Caki2 (cell line): ENCODE data around the gene CELSR1. TPM values are rescaled to one million over a fixed set of nuclear protein-coding genes. Genes with fewer than 3 reads are reported as not detected.

ENCODE experiments used
- DNase-seq: peaks from one replicate; pipeline ENCODE4 v3.0.0-alpha.2; 2015; ENCODE audit warnings: low read depth
- in situ Hi-C: cut with HindIII; loops from 2 replicates; pipeline ENCODE4 v1.10.0; 2016; ENCODE audit warnings: low sequenced_read_pairs, low pct_unique_long_range_greater_than_20kb, mixed read lengths
- total RNA-seq: library from RNA; depleted of rRNA; stranded (reverse); fragments of >200 nt; shearing (Covaris generic); gene quantifications from 2 replicates; pipeline ENCODE4 v1.2.3, GENCODE V29; 2014; ENCODE audit warnings: low replicate concordance

The CELSR1 gene
- total RNA-seq, 1 experiment from 2014 or later, result 98.7 TPM

DNA sequence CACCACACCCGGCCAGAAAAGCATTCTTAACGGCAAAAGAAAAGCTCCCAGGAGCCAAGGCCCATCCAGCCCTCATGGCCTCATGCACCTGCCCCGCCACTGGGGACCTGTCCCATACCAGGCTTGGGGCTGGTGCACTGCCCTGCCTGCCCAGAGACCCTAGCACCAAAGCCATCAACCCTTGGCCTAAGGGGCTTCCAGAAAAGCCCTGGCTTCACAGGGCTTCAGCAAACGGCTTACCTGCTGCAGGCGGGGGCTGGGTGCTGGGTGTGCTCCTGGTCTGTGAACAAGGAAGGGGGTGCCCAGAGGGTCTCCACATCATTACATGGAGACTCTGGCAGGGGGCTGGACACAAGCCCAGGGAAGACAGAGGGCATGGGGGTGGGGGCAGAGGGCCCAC is 89.5 kb downstream of the CELSR1 start:
- in situ Hi-C loops, result loop anchor here (10.0 to 25.0 kb wide), 2 partner anchors 113 to 311 kb away; partner anchors contain the start of gene TRMU
- no peak for DNase-seq

DNA sequence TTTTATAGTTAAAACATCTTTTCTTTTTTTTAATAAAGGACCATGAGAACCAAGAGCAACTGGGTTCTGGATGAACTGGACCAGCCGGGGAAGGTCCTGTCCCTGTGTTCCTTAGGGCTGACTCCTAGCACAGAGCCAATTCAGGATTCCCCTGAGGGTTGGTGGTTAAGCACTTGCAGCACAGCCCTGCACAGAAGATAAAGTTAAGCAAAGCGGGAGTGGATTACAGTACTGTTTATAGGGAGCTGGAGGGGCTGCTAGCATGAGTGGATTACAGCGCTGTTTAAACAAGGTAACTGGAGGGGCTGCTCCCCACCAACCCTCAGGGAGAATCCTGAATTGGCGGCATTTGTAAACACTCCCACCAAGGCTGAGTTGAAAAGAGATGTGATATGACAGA is 90.6 kb downstream of the CELSR1 start:
- in situ Hi-C loops, result loop anchor here (10.0 to 25.0 kb wide), 2 partner anchors 112 to 309 kb away; partner anchors contain the start of gene TRMU
- DNase-seq, result no peak

- DNase-seq, result no peak
- in situ Hi-C loops, result loop anchor here (10.0 to 25.0 kb wide), 2 partner anchors 111 to 309 kb away; partner anchors contain the start of gene TRMU
Measured at GRCh38 chr22:46445771-46446420, 91.5 kb downstream of the CELSR1 start.

DNA sequence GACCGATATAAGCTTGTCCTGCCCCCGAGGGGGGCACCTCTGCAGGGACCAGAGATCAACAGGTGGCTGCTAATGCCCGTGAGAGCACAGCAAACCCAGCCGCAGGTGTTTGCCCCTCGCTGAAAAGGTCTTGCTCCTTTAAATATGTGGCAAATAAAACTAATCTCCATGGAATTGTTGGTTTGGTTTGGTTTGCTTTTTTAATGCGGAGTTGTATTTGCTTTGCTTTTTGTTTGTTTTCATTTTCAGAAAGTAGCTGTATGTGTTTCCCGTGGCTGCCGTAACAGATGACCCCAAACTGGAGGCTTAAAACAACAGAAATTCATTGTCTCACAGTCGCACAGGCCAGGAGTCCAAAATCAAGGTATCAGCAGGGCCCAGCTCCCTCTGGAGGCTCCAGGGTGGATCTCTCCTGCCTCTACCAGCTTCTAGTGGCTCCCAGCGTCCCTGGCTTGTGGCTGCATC is 93.0 kb downstream of the CELSR1 start:
- in situ Hi-C loops, result loop anchor here (10.0 to 25.0 kb wide), 2 partner anchors 110 to 307 kb away; partner anchors contain the start of gene TRMU
- DNase-seq, result peak; percentile 87

DNA sequence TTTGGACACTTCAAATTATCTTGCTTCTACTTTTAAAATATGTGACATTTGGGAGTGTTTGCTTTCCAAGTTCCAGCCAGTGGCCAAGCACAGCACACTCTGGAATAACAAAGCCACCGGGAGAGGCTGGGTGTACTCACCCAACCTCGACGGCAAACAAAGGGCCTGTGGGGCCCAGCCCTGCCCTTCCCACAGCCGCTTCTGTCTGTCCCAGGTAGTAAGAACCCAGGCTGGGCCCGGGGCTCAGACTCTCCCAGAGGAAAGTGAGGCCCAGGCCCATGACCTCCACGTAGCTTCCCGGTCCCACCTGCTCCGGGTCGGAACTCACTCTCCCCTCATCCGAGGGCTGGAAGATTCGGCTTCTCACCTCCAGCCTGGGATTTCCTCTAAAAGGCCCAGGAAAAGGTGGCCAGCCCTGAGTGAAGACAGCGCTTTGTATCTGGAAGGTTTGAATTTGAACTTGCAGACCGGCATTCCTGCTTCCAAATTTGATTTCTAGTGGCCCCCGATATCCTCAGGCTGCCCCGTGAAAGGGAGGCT is 93.5 kb downstream of the CELSR1 start:
- DNase-seq, result peak; percentile 86
- in situ Hi-C loops, result loop anchor here (10.0 to 25.0 kb wide), 2 partner anchors 109 to 307 kb away; partner anchors contain the start of gene TRMU

- in situ Hi-C loops, result loop anchor here (10.0 to 25.0 kb wide), 2 partner anchors 108 to 305 kb away; partner anchors contain the start of gene TRMU
- no peak for DNase-seq
Measured at GRCh38 chr22:46442217-46442853, 95.1 kb downstream of the CELSR1 start.

- no peak for DNase-seq
- in situ Hi-C loops, result loop anchor here (10.0 to 25.0 kb wide), 2 partner anchors 105 to 303 kb away; partner anchors contain the start of gene TRMU
Measured at GRCh38 chr22:46439576-46440465, 97.6 kb downstream of the CELSR1 start.

GRCh38 chr22:46439111-46439510 is 98.3 kb downstream of the CELSR1 start:
- no peak for DNase-seq
- in situ Hi-C loops, result loop anchor here (25.0 kb wide), 1 partner anchor 302 kb away; no protein-coding TSS in a partner anchor

GRCh38 chr22:46437671-46438440 is 99.6 kb downstream of the CELSR1 start:
- in situ Hi-C loops, result loop anchor here (25.0 kb wide), 1 partner anchor 301 kb away; no protein-coding TSS in a partner anchor
- DNase-seq, result no peak

GRCh38 chr22:46436595-46437175 is 100.7 kb downstream of the CELSR1 start:
- in situ Hi-C loops, result loop anchor here (25.0 kb wide), 1 partner anchor 299 kb away; no protein-coding TSS in a partner anchor

DNA sequence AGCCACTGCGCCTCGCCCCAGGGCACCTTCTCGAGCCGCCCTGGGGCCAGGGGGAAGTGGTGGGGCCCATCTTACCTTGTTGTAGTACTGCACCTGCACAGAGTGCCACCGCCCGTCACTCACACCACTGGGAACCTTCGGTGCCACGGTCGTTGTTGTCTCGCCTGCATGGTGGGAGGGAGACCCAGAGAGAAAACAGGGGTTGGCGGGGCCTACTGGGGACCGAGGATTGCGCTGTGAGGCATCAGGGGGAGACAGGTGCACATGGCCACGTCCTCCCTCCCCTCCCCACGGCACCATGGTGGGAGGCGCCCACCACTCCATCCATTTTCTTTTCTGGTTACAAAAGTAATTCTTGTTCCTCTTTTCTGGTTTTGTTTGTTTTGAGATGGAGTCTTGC is 104.1 kb downstream of the CELSR1 start:
- in situ Hi-C loops, result loop anchor here (25.0 kb wide), 1 partner anchor 296 kb away; no protein-coding TSS in a partner anchor
- no peak for DNase-seq

More at GRCh38 chr22:46436595-46437175, 100.7 kb downstream of the CELSR1 start:
- DNase-seq, result peak; percentile 44

GRCh38 chr22:46432164-46433068 is 105.0 kb downstream of the CELSR1 start:
- in situ Hi-C loops, result loop anchor here (25.0 kb wide), 1 partner anchor 295 kb away; no protein-coding TSS in a partner anchor
- DNase-seq, result no peak

GRCh38 chr22:46430961-46431838 is 106.2 kb downstream of the CELSR1 start:
- in situ Hi-C loops, result loop anchor here (25.0 kb wide), 1 partner anchor 294 kb away; no protein-coding TSS in a partner anchor
- DNase-seq, result no peak

- DNase-seq, result no peak
- in situ Hi-C loops, result loop anchor here (25.0 kb wide), 1 partner anchor 292 kb away; no protein-coding TSS in a partner anchor
Measured at GRCh38 chr22:46429325-46429853, 108.0 kb downstream of the CELSR1 start.
